GM19193 (cell line): ENCODE results near the gene TMEM45A.

Experiments
- POLR2A ChIP-seq: IDR thresholded peaks from 4 replicates; pipeline ENCODE4 v1.6.1; 2011; ENCODE audit not compliant: insufficient read depth, insufficient read length; ENCODE audit errors: extremely low read depth

Gene TMEM45A

DNA sequence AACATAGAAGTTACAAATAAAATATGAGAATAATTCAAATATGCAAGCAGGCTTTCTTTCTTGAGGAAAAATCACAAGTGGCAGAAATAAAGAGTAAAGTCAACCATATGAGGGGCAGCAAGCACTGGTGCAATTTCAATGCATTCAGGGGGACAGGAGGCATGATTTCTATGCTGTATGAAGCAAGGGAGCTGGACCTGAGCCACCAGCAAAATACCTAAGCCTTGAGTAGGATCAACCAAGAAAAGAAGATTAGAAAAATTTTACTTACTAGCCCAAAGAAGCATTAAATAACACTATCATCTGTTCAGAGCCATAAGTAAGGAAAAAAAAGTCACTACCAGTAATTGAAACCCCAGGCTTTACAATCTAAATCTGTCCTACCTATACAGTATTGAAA is 123.3 kb downstream of the TMEM45A start:
- TF ChIP-seq POLR2A: no peak

DNA sequence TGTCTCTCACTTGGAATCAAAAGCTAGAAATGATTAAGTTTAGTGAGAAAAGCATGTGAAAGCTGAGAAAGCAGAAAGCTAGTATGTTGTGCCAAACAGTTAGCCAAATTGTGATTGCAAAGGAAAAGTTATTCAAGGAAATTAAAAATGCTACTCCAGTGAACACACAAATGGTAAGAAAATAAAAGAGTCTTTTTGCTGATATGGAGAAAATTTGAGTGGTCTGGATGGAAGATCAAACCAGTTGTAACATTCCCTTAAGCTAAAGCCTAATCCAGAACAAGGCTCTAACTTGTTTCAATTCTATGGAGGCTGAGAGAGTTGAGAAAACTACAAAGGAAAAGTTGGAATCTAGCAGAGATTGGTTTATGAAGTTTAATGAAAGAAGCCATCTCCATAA is 128.8 kb downstream of the TMEM45A start:
- no peak for TF ChIP-seq POLR2A
